Upper lobe of left lung (tissue), 6 donors: ENCODE data around the gene AGAP3. TPM values are rescaled to one million over a fixed set of nuclear protein-coding genes. Genes with fewer than 3 reads are reported as not detected.

Experiments used
- ATAC-seq, 2 donors: fragments of 200-7000 bp; cut with Tn5 transposase; one replicate each; pipeline ENCODE4 v1.9.1; 2022; ENCODE audit warnings: mild to moderate bottlenecking in 2 of 2, moderate library complexity in 2 of 2; ENCODE audit not compliant: low FRiP score in 2 of 2
- DNase-seq, 2 donors: peaks; one replicate each; pipeline ENCODE4 v3.0.0-alpha.2; 2019 to 2020
- H3K27ac ChIP-seq, 4 donors: fragments of 200-600 bp; sonication (generic); one replicate each; pipeline ENCODE4 v1.5.1; 2016 to 2019
- H3K27me3 ChIP-seq, 4 donors: fragments of 200-600 bp; sonication (generic); one replicate each; pipeline ENCODE4 v1.5.1; 2017 to 2019
- H3K36me3 ChIP-seq, 4 donors: fragments of 200-600 bp; sonication (generic); one replicate each; pipeline ENCODE4 v1.5.1; 2016 to 2019
- H3K4me1 ChIP-seq, 4 donors: fragments of 200-600 bp; sonication (generic); one replicate each; pipeline ENCODE4 v1.5.1; 2018 to 2019
- H3K4me3 ChIP-seq, 4 donors: fragments of 200-600 bp; sonication (generic); one replicate each; pipeline ENCODE4 v1.5.1; 2017 to 2019; ENCODE audit warnings: mild to moderate bottlenecking in 2 of 4, moderate library complexity in 1 of 4
- H3K9me3 ChIP-seq, 4 donors: fragments of 200-600 bp; sonication (generic); one replicate each; pipeline ENCODE4 v1.5.1; 2018 to 2019
- EP300 ChIP-seq, 4 donors: sonication (generic); formaldehyde crosslinking; IDR thresholded peaks; one replicate each; pipeline ENCODE4 v1.5.1; 2017; ENCODE audit warnings: antibody characterized with exemption in 4 of 4, control low read depth in 2 of 4
- POLR2A ChIP-seq, 4 donors: fragments of 450-650 bp; IDR thresholded peaks; one replicate each; pipeline ENCODE4 v1.5.1; 2016 to 2017; ENCODE audit warnings: antibody characterized with exemption in 4 of 4, mild to moderate bottlenecking in 2 of 4
- POLR2AphosphoS5 ChIP-seq, 2 donors: sonication (generic); formaldehyde crosslinking; IDR thresholded peaks; one replicate each; pipeline ENCODE4 v1.5.1; 2017; ENCODE audit warnings: antibody characterized with exemption in 2 of 2
- WGBS, 2 donors: methylation state at CpG; one replicate each; pipeline ENCODE4 v1.1.5; 2017 to 2018; 5-methylcytosine and 5-hydroxymethylcytosine counted together
- total RNA-seq, 6 donors: library from RNA; depleted of rRNA in 4 of 6; stranded (reverse); fragments of >200 nt in 4 of 6; gene quantifications; one replicate each; pipeline versions ENCODE4 v1.1.0 to v1.2.1, GENCODE V29; 2016 to 2021
- TF ChIP-seq, protein P1 (sequence below), 6 experiments: fragments of 450-650 bp in 4 of 6; fragments of 200-600 bp in 2 of 6; sonication (generic) in 2 of 6; IDR thresholded peaks; one replicate each; pipeline ENCODE4 v1.5.1; 2016 to 2019; ENCODE audit warnings: antibody characterized with exemption in 6 of 6
- donor health status: DM: no; HTN: no; CAD: no; lungs with moderate emphysema.
- donor health status: DM: no; HTN: yes; CAD: no; lungs with severe emphysema.

AGAP3 gene
- total RNA-seq, 6 donors from 2014 or later, result 122 to 350 (median 182) TPM

GRCh38 chr7:151118108-151119054, 32.1 kb downstream of the AGAP3 start:
- no peak for ATAC-seq
- Histone ChIP-seq H3K27ac (no peak overlapping the region), H3K4me1 (peaks cover 7 to 33% (median 19%) of the 10 kb centered on the region in 4 donors), H3K27me3 (no peaks in the 10 kb centered on the region), H3K36me3 (peaks cover 17 to 72% (median 60%) of the 10 kb centered on the region in 4 donors), H3K4me3 (no peak overlapping the region), H3K9me3 (no peaks in the 10 kb centered on the region)
- peak in 1 of 2 donors; percentile 77 for DNase-seq
- TF ChIP-seq, protein P1, sequence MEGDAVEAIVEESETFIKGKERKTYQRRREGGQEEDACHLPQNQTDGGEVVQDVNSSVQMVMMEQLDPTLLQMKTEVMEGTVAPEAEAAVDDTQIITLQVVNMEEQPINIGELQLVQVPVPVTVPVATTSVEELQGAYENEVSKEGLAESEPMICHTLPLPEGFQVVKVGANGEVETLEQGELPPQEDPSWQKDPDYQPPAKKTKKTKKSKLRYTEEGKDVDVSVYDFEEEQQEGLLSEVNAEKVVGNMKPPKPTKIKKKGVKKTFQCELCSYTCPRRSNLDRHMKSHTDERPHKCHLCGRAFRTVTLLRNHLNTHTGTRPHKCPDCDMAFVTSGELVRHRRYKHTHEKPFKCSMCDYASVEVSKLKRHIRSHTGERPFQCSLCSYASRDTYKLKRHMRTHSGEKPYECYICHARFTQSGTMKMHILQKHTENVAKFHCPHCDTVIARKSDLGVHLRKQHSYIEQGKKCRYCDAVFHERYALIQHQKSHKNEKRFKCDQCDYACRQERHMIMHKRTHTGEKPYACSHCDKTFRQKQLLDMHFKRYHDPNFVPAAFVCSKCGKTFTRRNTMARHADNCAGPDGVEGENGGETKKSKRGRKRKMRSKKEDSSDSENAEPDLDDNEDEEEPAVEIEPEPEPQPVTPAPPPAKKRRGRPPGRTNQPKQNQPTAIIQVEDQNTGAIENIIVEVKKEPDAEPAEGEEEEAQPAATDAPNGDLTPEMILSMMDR (IDR thresholded peaks at IDR 0.05), result no peak
- no peak for TF ChIP-seq EP300 (IDR thresholded peaks at IDR 0.05)
- TF ChIP-seq POLR2AphosphoS5 (IDR thresholded peaks at IDR 0.05), result no peak
- TF ChIP-seq POLR2A (IDR thresholded peaks at IDR 0.05), result no peak
- WGBS, 2 donors, result 95% methylated on average over 32 to 38 of the region's 38 CpGs

- H3K36me3 ChIP-seq, result peaks cover 17 to 76% (median 63%) of the 10 kb centered on the region in 4 donors
- 95 to 96% methylated on average over 7 to 13 of the region's 13 CpGs for WGBS, 2 donors
These were observed 32.8 kb downstream of the AGAP3 start for GRCh38 chr7:151119055-151119415.

GRCh38 chr7:151119902-151120301, 33.6 kb downstream of the AGAP3 start:
- 96% methylated on average over 25 of the region's 27 CpGs for WGBS, 2 donors
- H3K36me3 ChIP-seq, result peaks cover 18 to 81% (median 70%) of the 10 kb centered on the region in 4 donors
- no peak overlapping the region for H3K27ac ChIP-seq
- DNase-seq, result peak in 1 of 2 donors; percentile 83
- no peak for ATAC-seq
- H3K4me1 ChIP-seq, result peaks cover 10 to 26% (median 16%) of the 10 kb centered on the region in 4 donors
- no peak overlapping the region for H3K4me3 ChIP-seq
- H3K27me3 ChIP-seq, result no peaks in the 10 kb centered on the region
- no peak for TF ChIP-seq POLR2A (IDR thresholded peaks at IDR 0.05)
- H3K9me3 ChIP-seq, result no peaks in the 10 kb centered on the region

More at GRCh38 chr7:151119055-151119415, 32.8 kb downstream of the AGAP3 start:
- TF ChIP-seq EP300 (IDR thresholded peaks at IDR 0.05), result no peak
- TF ChIP-seq, protein P1 (IDR thresholded peaks at IDR 0.05), result no peak
- no peak for TF ChIP-seq POLR2AphosphoS5 (IDR thresholded peaks at IDR 0.05)
- no peak for TF ChIP-seq POLR2A (IDR thresholded peaks at IDR 0.05)
- H3K9me3 ChIP-seq, result no peaks in the 10 kb centered on the region
- ATAC-seq, result no peak
- H3K27ac ChIP-seq, result no peak overlapping the region
- DNase-seq, result no peak
- no peaks in the 10 kb centered on the region for H3K27me3 ChIP-seq
- no peak overlapping the region for H3K4me3 ChIP-seq
- peaks cover 6 to 31% (median 16%) of the 10 kb centered on the region in 4 donors for H3K4me1 ChIP-seq

DNA sequence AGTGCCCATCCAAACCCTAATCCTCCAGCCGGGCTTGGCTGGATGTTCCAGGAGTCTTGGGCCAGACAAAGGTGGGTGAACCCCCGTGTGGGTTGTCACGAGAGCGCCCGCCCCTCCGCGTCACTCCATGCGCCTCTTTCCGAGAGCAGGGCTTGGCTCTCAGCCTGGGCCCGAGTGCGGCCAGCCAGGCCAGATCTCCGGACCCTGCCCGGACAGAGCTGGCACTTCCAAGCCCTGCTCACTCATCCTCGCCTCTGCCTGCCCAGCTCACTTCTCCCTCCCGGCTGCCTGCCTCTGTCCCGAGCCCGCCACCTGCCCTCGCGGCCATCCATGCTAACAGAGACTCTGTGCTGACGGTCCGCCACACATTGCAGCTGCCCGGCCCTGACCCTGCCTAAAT, 34.6 kb downstream of the AGAP3 start:
- DNase-seq, result peak in 1 of 2 donors; percentile 81
- Histone ChIP-seq H3K9me3 (no peaks in the 10 kb centered on the region), H3K4me3 (no peak overlapping the region), H3K27ac (no peak overlapping the region), H3K27me3 (no peaks in the 10 kb centered on the region), H3K36me3 (peaks cover 24 to 90% (median 75%) of the 10 kb centered on the region in 4 donors), H3K4me1 (peaks cover 10 to 30% (median 18%) of the 10 kb centered on the region in 4 donors)
- no peak for ATAC-seq
- TF ChIP-seq EP300 (IDR thresholded peaks at IDR 0.05), result no peak
- 91 to 97% methylated on average over 12 to 14 of the region's 22 CpGs for WGBS, 2 donors

GRCh38 chr7:151121380-151122170, 35.3 kb downstream of the AGAP3 start:
- DNase-seq (no peak), ATAC-seq (no peak)
- Histone ChIP-seq H3K27me3 (no peaks in the 10 kb centered on the region), H3K4me1 (peaks cover 10 to 30% (median 17%) of the 10 kb centered on the region in 4 donors), H3K4me3 (no peak overlapping the region), H3K9me3 (no peaks in the 10 kb centered on the region), H3K36me3 (peaks cover 24 to 91% (median 76%) of the 10 kb centered on the region in 4 donors), H3K27ac (no peak overlapping the region)
- TF ChIP-seq EP300 (IDR thresholded peaks at IDR 0.05) (no peak), POLR2AphosphoS5 (IDR thresholded peaks at IDR 0.05) (no peak), POLR2A (IDR thresholded peaks at IDR 0.05) (no peak)
- TF ChIP-seq, protein P1 (IDR thresholded peaks at IDR 0.05), result no peak
- WGBS, 2 donors, result 83 to 85% methylated on average over 28 to 29 of the region's 30 CpGs
